GM19455 (cell line): ENCODE data around the gene KCNN3.
"Not testable (repeated sequence)": the region's sequence is repeated elsewhere in the genome, so short reads cannot be mapped to it uniquely, and the experiment has no call there.

Source experiments
- ATAC-seq: cut with Tn5 transposase; IDR thresholded peaks from one replicate; pipeline ENCODE4 v1.9.1; 2021; ENCODE audit not compliant: unreplicated experiment

KCNN3 gene

GRCh38 chr1:154870115-154870571 is at the start of gene KCNN3:
TSS of gene KCNN3 (minus strand) at chr1:154870281. CDS start at chr1:154869964, 317 bp downstream.
- ATAC-seq: peak; percentile 90

GRCh38 chr1:154913273-154913672 is 43.2 kb upstream of the KCNN3 start:
- ATAC-seq: no peak

GRCh38 chr1:154912755-154913154 is 42.7 kb upstream of the KCNN3 start:
- no peak for ATAC-seq

GRCh38 chr1:154911691-154912550 is 41.8 kb upstream of the KCNN3 start:
- ATAC-seq: no peak

- ATAC-seq: no peak
Observed at GRCh38 chr1:154910851-154911250, 40.8 kb upstream of the KCNN3 start.

GRCh38 chr1:154908937-154909336 is 38.9 kb upstream of the KCNN3 start:
- no peak for ATAC-seq

GRCh38 chr1:154908129-154908528 is 38.0 kb upstream of the KCNN3 start:
- ATAC-seq: not testable (repeated sequence)

- ATAC-seq: no peak
Observed at GRCh38 chr1:154906621-154907081, 36.6 kb upstream of the KCNN3 start.

GRCh38 chr1:154902938-154903566 is 33.0 kb upstream of the KCNN3 start:
- no peak for ATAC-seq

GRCh38 chr1:154901591-154901990 is 31.5 kb upstream of the KCNN3 start:
- no peak for ATAC-seq

- no peak for ATAC-seq
Observed at GRCh38 chr1:154899041-154899440, 29.0 kb upstream of the KCNN3 start.

GRCh38 chr1:154896771-154897286 is 26.7 kb upstream of the KCNN3 start:
- ATAC-seq: no peak

GRCh38 chr1:154895798-154896197 is 25.7 kb upstream of the KCNN3 start:
- no peak for ATAC-seq

GRCh38 chr1:154891452-154891851 is 21.4 kb upstream of the KCNN3 start:
- ATAC-seq: no peak

- ATAC-seq: no peak
Observed at GRCh38 chr1:154888757-154889156, 18.7 kb upstream of the KCNN3 start.

GRCh38 chr1:154886281-154887015 is 16.4 kb upstream of the KCNN3 start:
- no peak for ATAC-seq

- no peak for ATAC-seq
Observed at GRCh38 chr1:154884869-154885701, 15.0 kb upstream of the KCNN3 start.

GRCh38 chr1:154883919-154884868 is 14.1 kb upstream of the KCNN3 start:
- no peak for ATAC-seq

- ATAC-seq: no peak
Observed at GRCh38 chr1:154881820-154882535, 11.9 kb upstream of the KCNN3 start.
